Gastrocnemius medialis (tissue), 4 donors: ENCODE data around the gene ARNT2.

Experiments
- CTCF ChIP-seq, 5 experiments: fragments of 450-650 bp in 3 of 5; fragments of 200-600 bp in 2 of 5; sonication (generic) in 2 of 5; IDR thresholded peaks in 4 of 5; conservative IDR thresholded peaks in 1 of 5; 1 replicate in 4 of 5; 2 replicates in 1 of 5; pipeline ENCODE4 v1.5.1; 2016 to 2019; ENCODE audit warnings: antibody characterized with exemption in 5 of 5, mild to moderate bottlenecking in 3 of 5, moderate library complexity in 3 of 5
- POLR2A ChIP-seq, 2 donors: fragments of 450-650 bp; IDR thresholded peaks; one replicate each; pipeline ENCODE4 v1.6.1; 2017; ENCODE audit warnings: antibody characterized with exemption in 2 of 2, mild to moderate bottlenecking in 2 of 2, moderate library complexity in 2 of 2

- TF ChIP-seq CTCF (IDR thresholded peaks at IDR 0.05 in 4 of 5, conservative IDR thresholded peaks at IDR 0.05 in 1 of 5): no peak
- TF ChIP-seq POLR2A (IDR thresholded peaks at IDR 0.05): no peak
These were observed 202.4 kb downstream of the ARNT2 start for GRCh38 chr15:80606511-80607071.
